ENCODE measurements around the gene CBLL1.

Gene CBLL1

GRCh38 chr7:107712025-107712424 is 31.9 kb upstream of the CBLL1 start:
- H3K79me2 ChIP-seq (ENCODE audit: insufficient read depth, low read length) = no peaks in the 10 kb centered on the region
- H3K27ac ChIP-seq (ENCODE audit: low read length) = no peak overlapping the region
- no peak overlapping the region for H3K9ac ChIP-seq (ENCODE audit: low read depth, low read length)
- H2AFZ ChIP-seq (ENCODE audit: low read depth, low read length) = no peak overlapping the region
- no peak overlapping the region for H3K4me3 ChIP-seq (ENCODE audit: low read depth in 1 of 2, low read length in 2 of 2)
- TF ChIP-seq EZH2 (IDR thresholded peaks at IDR 0.05; ENCODE audit: borderline replicate concordance, low read depth, low read length, severe bottlenecking) (no peak), CTCF (IDR thresholded peaks at IDR 0.05; ENCODE audit: borderline replicate concordance, extremely low read depth, low read length, poor library complexity, severe bottlenecking) (no peak)
- H3K4me2 ChIP-seq (ENCODE audit: insufficient read depth, low read length) = no peak overlapping the region
- no peaks in the 10 kb centered on the region for H3K4me1 ChIP-seq (ENCODE audit: insufficient read depth, low read length)
- H4K20me1 ChIP-seq (ENCODE audit: insufficient read depth, low read length) = no peaks in the 10 kb centered on the region
- no peaks in the 10 kb centered on the region for H3K9me3 ChIP-seq (ENCODE audit: insufficient read depth, low read length, severe bottlenecking)
- DNase-seq (no peak), ATAC-seq (ENCODE audit: insufficient read depth, low read depth) (no peak)
- no peaks in the 10 kb centered on the region for H3K27me3 ChIP-seq (ENCODE audit: insufficient read depth, low read length, poor library complexity)
- no peaks in the 10 kb centered on the region for H3K36me3 ChIP-seq (ENCODE audit: insufficient read depth, low read length)

- no peaks in the 10 kb centered on the region for H3K4me1 ChIP-seq (ENCODE audit: insufficient read depth, low read length)
- H3K27me3 ChIP-seq (ENCODE audit: insufficient read depth, low read length, poor library complexity) = no peaks in the 10 kb centered on the region
- H3K36me3 ChIP-seq (ENCODE audit: insufficient read depth, low read length) = no peaks in the 10 kb centered on the region
- no peak for TF ChIP-seq EZH2 (IDR thresholded peaks at IDR 0.05; ENCODE audit: borderline replicate concordance, low read depth, low read length, severe bottlenecking)
- no peak for TF ChIP-seq CTCF (IDR thresholded peaks at IDR 0.05; ENCODE audit: borderline replicate concordance, extremely low read depth, low read length, poor library complexity, severe bottlenecking)
- H3K4me3 ChIP-seq (ENCODE audit: low read depth in 1 of 2, low read length in 2 of 2) = no peak overlapping the region
- H3K79me2 ChIP-seq (ENCODE audit: insufficient read depth, low read length) = no peaks in the 10 kb centered on the region
- no peak for DNase-seq
- H2AFZ ChIP-seq (ENCODE audit: low read depth, low read length) = no peak overlapping the region
- no peak overlapping the region for H3K4me2 ChIP-seq (ENCODE audit: insufficient read depth, low read length)
- H4K20me1 ChIP-seq (ENCODE audit: insufficient read depth, low read length) = no peaks in the 10 kb centered on the region
- H3K9ac ChIP-seq (ENCODE audit: low read depth, low read length) = no peak overlapping the region
- no peak for ATAC-seq (ENCODE audit: insufficient read depth, low read depth)
- no peaks in the 10 kb centered on the region for H3K9me3 ChIP-seq (ENCODE audit: insufficient read depth, low read length, severe bottlenecking)
- no peak overlapping the region for H3K27ac ChIP-seq (ENCODE audit: low read length)
These were observed 31.0 kb upstream of the CBLL1 start for GRCh38 chr7:107712896-107713295.

GRCh38 chr7:107715531-107715930 is 28.4 kb upstream of the CBLL1 start:
- H3K9me3 ChIP-seq (ENCODE audit: insufficient read depth, low read length, severe bottlenecking) = no peaks in the 10 kb centered on the region
- no peak overlapping the region for H3K9ac ChIP-seq (ENCODE audit: low read depth, low read length)
- no peak overlapping the region for H3K27ac ChIP-seq (ENCODE audit: low read length)
- no peak overlapping the region for H3K4me3 ChIP-seq (ENCODE audit: low read depth in 1 of 2, low read length in 2 of 2)
- no peak for ATAC-seq (ENCODE audit: insufficient read depth, low read depth)
- no peak overlapping the region for H3K4me2 ChIP-seq (ENCODE audit: insufficient read depth, low read length)
- no peak overlapping the region for H2AFZ ChIP-seq (ENCODE audit: low read depth, low read length)
- no peak for DNase-seq
- H3K79me2 ChIP-seq (ENCODE audit: insufficient read depth, low read length) = no peaks in the 10 kb centered on the region
- H3K27me3 ChIP-seq (ENCODE audit: insufficient read depth, low read length, poor library complexity) = no peaks in the 10 kb centered on the region
- H3K36me3 ChIP-seq (ENCODE audit: insufficient read depth, low read length) = no peaks in the 10 kb centered on the region
- no peaks in the 10 kb centered on the region for H3K4me1 ChIP-seq (ENCODE audit: insufficient read depth, low read length)
- TF ChIP-seq CTCF (IDR thresholded peaks at IDR 0.05; ENCODE audit: borderline replicate concordance, extremely low read depth, low read length, poor library complexity, severe bottlenecking) (no peak), EZH2 (IDR thresholded peaks at IDR 0.05; ENCODE audit: borderline replicate concordance, low read depth, low read length, severe bottlenecking) (no peak)
- no peaks in the 10 kb centered on the region for H4K20me1 ChIP-seq (ENCODE audit: insufficient read depth, low read length)

Measured in DND-41 (cell line).